Fibroblast of skin of scalp (primary cell): ENCODE results near the gene SCN1B.
"Not testable (repeated sequence)": the region's sequence is repeated elsewhere in the genome, so short reads cannot be mapped to it uniquely, and the experiment has no call there.

ENCODE experiments used
- DNase-seq: peaks from one replicate; pipeline ENCODE4 v3.0.0-alpha.2; 2013

Gene SCN1B

DNA sequence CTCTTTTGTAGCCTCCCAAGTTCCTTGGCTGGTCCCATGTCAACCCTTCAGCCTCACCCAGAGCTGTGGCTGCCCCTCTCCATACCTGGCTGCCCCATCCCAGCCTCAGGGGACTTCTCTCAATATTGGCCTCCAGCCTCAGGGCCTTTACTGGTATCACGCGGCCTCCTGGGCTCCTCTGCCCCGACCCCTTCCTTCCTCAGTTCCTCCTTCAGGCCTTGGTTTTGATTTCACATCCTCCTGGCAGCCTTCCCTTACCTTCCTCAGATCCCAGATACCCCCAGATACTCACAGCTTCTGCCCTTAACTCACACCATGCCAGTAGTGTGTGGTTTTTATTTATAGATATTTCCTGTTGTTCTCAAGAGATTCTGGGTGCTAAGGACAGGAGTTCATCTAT, 12.8 kb upstream of the SCN1B start:
- DNase-seq, result no peak

DNA sequence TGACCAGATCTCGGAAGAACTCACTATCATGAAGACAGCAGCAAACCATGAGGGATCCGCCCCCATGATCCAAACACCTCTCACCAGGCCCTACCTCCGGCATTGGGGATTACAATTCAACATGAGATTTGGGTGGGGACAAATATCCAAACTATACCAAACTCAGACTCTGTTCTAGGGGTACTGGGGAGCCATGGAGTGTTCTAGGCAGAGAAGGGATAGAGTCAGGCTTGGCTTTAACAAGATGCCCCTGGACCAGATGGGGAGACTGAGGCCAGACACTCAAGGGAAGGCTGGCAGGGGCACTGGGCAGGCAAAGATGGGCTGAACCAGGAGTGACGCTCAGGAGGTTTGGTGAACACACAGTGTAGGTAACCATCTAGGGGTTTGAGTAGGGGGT, 11.9 kb upstream of the SCN1B start:
- DNase-seq, result no peak

DNA sequence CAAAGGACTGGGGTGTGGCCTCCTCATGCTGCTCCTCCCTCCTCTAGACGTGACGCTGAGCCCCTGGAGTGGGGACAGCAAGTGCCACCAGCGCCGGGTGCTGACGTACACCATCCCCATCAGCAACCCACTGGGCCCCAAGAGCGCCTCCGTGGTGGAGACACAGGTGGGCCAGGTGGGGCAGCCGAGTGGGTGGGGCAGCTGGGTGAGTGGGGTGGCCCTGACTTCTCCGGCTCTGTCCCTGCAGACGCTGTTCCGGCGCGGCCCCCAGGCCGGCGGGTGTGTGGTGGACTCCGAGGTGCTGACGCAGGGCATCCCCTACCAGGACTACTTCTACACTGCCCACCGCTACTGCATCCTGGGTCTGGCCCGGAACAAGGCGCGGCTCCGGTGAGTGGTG, 11.1 kb upstream of the SCN1B start:
- DNase-seq, result no peak

DNA sequence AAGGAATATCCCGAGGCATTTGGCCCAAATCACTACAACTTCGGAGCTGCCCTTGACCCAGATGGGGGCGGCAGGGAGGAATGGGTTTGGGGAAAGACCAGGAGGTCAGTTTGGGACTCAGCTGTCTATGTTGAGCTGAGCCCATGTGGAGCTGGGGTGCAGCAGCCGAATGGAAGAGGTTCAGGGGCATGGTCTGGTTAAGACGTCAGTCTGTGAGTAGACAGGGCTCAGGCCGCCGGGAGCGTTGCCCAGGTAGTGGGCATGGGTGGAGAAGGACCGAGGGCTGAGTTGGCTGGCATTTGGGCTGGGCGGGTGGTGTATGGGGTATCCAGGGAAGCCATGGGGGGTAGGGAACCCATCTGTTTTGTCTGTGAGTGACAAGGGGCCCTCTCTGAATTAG, 9.3 kb upstream of the SCN1B start:
- DNase-seq, result no peak

DNA sequence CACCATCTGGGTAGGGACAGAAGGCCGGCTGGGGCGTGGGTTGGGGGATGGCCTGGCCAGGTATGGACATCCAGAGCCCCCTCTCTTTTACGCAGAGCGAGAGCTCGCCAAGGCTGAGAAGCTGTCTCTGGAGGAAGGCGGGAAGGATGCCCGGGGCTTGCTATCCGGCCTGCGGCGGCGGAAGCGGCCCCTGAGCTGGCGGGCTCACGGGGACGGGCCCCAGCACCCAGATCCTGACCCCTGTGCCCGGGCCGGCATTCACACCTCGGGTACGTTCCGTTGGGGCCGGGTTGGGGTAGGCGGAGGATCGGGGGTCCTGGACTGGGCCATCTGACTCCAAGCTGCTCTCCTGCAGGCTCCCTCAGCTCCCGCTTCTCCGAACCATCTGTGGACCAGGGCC, 8.7 kb upstream of the SCN1B start:
- no peak for DNase-seq

DNA sequence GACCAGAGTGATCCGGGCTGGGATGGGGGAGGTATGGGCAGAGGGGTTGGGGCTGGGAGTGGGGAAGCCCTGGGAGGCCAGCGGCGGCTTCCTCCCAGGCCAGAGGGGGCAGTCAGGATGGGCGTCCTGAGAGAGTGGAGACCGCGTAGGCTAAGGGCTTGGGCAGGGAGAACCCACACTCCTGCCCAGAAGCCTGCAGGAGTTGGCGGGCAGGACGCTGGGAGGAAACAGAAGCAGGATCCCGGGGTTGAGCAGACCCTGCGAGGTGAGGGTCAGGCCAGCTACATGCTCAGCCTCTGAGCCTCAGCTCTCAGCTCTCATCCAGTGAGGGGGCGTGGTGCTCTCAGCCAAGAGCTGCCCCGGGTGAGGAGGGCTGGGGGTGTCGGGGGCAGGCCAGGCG, 7.8 kb upstream of the SCN1B start:
- DNase-seq, result no peak

DNA sequence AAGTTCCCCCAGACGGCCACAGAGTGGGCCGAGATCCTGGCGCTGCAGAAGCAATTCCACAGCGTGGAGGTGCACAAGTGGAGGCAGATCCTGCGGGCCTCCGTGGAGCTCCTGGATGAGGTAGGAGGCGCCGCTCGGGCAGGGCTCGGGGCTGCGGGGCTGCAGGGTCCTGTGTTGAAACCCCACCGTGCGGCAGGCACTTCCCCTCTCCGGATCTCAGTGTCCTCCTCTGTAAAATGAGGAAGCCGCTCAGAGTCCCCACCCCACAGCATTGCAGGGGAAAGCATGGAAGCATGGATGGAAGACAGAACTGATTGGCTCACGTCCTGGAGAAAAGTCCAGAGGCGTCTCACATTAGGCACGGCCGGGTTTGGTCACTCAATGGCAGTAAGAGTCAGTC, 6.8 kb upstream of the SCN1B start:
- no peak for DNase-seq

DNA sequence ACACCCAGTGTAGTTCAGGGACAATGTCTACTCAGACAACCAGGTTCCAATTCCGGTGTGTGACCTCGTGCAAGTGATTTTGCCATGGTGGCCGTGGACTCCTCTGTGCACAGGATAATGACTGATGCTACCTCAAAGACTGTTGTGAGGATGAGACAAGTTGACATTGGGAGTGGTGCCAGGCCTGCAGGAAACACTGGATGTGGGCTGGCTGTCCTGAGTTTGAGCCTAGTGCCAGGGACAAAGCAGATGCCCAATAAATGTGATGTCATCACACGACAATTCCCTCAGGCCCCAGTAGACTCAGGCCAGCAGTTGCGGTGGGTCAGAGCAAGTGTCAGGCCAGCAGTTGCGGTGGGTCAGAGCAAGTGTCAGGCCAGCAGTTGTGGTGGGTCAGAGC, 6.2 kb upstream of the SCN1B start:
- DNase-seq, result no peak

DNA sequence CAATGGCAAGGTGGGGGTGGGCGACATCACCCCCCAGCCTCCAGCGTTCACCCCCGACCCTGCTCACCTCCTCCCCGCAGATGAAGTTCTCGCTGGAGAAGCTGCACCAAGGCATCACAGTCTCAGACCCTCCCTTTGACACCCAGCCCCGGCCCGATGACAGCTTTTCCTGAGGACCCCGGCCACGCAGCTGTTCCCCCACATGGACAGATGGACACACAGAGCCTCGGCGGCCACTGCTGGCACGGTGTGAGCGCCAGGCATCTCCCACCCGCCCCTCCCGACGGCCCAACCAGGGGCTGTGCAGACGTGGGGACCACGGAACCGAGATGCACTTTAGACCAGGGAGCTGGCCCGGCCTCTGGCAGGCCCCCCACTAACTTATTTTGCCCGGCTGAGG, 4.3 kb upstream of the SCN1B start:
- DNase-seq, result no peak

DNA sequence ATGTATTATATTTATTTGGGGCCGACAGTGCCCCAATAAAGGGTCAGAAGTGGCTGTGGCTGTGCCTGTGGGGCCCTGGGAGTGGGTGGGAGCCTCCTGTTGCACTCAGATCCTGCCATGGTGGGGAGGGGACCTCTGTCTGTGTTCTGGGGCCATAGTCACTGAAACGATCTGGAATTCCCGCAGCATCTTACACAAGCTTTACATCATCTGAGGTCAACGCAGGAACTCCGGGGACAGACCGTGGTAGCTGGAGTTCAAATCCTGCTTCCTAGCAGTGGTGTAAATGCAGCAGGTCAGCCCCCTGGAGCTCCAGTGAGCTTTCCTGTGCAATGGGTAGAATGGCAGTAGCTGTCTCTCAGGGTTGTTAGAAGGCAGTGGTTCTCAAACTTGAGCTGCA, 3.9 kb upstream of the SCN1B start:
- DNase-seq, result no peak

DNA sequence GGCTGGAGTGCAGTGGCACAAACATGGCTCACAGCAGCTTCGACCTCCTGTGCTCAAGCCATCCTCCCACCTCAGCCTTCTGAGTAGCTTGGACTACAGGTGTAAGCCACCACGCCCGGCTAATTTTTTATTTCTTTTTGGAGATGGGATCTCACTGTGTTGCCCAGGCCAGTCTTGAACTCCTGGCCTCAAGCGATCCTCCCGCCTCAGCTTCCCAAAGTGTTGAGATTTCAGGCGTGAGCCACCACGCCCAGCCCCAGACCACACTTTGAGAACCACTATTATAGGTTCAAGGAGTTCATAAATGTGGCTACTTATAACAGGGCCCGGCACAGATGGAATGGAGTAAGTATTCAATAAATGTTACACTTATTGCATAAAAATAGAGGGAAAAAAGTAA, 3.3 kb upstream of the SCN1B start:
- no peak for DNase-seq

DNA sequence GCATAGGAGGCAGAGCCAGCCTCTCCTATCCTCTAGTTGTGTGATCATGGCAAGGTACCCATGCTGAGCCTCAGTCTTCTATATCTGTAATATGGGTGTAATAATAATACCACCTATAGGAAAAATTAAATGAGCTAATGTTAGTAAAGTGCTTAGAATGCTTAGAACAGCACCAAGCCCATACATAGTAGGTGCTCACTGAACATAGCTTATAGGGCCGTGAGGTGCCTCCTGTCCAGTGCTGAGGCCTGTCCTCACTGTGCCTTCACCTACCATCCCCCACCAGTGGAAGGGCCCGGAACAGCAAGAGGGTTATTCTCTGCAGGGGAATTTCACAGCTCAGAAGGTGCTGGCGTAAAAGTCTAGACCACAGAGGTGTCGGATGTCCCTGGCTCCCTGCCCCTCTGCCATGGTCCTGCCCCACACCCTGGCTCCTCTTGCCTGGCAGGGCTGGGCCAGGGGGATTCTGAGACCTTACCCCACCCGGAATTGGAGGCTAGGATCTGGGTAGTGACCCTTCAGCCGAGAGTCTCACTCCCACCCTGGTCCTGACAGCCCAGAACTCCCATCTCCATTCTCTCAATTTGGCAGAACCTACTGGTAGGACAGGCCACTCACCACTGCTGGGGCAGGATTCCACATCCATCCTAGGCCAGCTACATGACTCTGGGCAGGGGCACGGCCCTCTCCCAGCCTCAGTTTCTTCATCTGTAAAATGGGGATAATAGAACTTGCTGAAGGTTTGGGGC, 2.2 kb upstream of the SCN1B start:
- peak; percentile 24 for DNase-seq

DNA sequence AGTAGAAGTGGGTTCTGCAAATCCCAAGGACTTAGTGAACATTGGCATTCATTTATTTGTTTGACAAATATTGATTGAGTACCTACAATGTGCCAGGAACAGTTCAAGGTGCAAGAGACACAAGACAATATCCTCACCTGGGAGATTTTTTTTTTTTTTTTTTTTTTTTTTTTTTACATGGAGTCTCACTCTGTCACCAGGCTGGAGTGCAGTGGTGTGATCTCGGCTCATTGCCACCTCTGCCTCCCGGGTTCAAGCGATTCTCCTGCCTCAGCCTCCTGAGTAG, 1.7 kb upstream of the SCN1B start:
- not testable (repeated sequence) for DNase-seq

DNA sequence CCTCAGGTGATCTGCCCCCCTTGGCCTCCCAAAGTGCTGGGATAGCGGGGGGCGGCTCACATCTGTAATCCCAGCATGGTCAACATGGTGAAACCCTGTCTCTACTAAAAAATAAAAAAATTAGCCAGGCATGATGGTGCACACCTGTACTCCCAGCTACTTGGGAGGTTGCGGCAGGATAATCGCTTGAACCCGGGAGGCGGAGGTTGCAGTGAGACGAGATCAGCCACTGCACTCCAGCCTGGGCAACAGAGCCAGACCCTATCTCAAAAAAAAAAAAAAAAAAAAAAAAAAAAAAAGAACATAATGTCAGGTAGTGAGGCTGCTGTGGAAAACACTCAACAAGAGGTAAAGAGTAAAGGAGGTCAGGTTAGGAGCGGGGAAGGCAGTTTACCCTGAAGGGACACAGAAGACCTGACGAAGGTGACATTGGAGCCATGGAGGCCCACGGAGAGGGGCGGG, 964 bp upstream of the SCN1B start:
- not testable (repeated sequence) for DNase-seq

DNA sequence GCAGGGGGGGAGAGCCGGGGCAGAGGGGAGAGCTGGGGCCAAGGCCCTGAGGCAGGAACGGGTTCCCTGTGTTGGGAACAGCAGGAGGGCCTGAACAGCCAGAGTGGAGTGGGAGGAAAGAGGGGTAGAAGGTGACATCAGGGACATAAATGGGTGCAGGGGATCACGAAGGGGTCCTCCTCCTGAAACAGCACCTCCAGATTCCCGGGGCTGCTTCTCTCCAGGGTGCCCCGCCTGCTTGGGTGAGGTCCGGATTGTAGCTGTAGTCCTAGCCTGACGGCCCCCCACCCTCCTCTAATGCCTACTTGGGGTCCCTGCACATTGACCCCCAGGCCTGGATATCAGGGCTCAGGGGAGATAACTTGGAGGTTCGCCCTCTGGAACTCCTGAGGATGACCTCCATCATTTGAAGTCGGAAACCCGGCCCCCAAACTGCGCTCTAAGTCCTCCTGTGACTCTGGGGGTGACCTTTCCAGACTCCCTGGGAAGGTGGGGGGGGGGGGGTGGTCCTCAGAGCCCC, 473 bp upstream of the SCN1B start:
- no peak for DNase-seq

DNA sequence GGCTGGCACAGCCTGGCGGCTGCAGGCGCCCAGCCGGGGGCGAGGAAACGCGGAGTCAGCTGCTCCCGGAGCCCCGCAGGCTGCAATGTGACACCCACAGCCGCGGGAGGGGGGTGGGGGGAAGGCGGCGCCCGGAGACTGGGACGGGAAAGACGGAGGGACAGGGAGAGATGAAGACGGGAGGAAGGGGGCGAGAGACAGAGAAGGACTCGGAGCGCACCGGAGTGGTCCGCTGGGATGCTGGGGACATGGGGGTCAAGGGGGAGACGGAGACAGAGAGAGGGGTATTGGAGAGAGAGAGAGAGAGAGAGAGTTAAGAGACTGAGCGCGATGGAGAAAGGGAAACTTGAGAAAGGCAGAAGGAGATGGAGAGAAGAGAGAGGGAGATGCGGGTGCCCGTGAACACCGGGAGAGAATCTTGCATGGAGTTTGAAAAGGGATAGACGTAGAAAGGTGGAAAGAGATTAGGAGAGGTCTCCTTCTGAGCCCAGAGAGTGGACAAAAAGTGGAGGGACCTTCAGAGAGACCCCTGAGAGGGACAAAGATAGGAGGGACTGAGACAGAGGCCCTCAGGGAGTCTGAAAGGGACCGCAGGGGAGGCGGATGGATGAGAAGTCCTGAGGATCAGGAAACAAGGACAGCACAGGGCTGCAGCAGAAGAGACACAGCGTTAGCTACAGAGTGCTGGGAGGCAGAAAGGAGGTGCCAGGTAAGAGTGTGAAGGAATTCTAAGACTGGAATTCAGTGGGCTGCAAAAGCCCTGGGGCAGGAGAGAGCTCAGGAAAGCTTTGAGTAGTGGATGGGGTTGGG, 1.0 kb downstream of the SCN1B start:
- DNase-seq, result peak; percentile 31

DNA sequence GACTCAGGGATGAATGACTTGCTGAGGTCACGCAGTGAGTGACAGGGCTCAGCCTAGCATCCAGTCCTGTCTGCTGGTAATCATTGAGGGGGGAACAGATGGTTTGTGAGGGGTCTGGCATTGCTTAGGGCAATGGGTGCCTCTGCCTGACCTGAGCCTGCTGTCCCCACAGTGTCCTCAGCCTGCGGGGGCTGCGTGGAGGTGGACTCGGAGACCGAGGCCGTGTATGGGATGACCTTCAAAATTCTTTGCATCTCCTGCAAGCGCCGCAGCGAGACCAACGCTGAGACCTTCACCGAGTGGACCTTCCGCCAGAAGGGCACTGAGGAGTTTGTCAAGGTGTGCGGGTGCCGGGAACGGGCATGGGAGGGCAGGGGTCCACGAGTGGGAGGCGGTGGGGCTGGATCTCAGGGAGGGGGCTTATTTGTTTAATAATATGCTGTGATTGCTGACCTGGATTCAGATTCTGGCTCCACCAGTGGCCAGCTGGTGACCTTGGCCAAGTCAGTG, 2.1 kb downstream of the SCN1B start:
- no peak for DNase-seq

DNA sequence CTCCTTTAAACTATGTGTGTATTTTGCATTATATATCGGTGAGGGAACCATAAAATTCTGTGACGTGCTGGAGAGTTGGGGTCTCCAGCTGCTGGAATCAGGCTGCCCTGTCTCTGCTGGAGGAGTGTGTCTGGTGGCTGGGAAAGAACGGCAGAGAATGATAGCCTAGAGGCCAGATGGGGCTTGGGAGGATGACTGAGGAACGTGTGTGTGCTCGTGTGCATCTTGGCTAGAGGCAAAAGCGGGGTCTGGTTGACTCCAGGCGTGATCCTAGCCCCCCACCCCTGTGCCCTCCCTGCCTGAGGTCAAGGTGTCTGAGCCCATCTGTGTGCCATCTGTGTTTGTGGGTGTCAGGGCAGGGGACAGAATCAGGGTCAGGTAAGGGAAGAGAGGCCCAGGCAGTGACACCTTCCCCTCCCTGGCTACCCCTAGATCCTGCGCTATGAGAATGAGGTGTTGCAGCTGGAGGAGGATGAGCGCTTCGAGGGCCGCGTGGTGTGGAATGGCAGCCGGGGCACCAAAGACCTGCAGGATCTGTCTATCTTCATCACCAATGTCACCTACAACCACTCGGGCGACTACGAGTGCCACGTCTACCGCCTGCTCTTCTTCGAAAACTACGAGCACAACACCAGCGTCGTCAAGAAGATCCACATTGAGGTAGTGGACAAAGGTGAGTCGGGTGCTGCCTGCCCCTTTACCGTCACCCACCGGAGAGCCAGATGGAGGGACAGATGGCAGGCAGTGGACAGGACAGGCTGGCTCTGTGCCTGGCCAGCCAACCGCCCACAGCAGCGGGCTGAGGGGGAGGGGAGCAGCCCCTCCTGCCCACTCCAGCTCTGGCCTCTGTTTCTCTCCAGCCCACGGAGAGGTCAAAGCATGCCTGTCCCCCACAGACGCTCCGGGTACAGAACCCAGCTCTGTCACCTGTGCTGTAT, 3.1 kb downstream of the SCN1B start:
- no peak for DNase-seq

DNA sequence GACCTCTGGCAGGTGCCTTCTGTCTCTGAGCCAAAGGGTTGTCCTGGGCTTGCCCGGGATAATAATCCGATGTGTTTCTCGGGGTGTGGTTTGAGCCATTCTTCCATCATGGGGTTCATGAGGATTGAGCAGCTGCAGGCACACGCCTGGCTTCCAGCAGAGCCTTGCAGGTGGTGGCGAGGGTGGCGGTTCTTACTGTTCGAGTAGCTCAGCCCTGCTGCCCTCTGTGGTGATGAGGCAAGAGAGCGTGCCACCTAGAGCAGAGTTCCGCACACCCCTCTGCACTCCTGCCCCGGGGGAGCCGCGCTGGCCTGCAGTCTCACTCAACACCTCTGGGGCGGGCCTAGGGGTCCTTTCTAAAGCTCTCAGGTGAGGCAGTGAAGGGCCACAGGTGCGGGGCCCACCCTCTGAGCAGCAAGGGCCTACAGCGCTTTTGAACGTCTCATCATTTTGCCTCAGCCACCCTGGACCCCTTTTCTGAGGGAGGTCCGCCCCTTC, 3.8 kb downstream of the SCN1B start:
- DNase-seq, result no peak

DNA sequence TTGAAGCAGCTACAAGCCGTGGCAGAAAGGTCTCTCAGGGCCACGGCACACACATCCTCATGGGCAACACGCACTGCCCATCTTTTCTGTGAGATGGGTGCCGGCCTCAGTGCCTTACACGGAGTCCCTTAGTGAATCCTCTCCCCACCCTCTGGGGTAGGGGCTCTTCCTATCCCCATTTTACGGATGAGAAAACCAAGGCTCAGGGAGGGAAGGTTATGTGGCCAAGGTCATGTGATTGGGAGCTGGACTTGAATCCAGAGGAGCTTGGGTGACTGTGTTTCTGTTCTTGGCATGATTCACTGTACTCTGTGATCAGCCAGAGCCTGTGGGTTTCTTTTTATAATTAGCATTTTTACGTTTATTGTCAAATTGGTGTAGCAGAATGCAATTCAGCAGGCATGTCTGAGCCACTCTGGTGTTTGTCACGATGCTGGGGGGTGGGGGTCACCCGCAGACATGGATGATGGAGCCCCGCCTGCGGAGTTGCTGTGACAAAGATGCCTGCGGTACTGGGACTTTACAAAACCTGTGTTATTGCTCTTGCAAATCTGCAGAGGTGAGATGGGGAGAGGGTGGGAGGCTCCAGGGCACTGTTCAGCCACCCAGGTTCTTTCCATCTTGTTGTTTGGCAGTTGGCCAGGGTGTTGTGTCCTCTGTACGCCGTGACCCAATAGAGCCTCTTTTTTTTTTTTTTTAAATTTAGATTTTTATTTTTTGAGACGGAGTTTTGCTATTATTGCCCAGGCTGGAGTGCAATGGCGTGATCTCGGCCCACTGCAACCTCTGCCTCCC, 4.5 kb downstream of the SCN1B start:
- no peak for DNase-seq

DNA sequence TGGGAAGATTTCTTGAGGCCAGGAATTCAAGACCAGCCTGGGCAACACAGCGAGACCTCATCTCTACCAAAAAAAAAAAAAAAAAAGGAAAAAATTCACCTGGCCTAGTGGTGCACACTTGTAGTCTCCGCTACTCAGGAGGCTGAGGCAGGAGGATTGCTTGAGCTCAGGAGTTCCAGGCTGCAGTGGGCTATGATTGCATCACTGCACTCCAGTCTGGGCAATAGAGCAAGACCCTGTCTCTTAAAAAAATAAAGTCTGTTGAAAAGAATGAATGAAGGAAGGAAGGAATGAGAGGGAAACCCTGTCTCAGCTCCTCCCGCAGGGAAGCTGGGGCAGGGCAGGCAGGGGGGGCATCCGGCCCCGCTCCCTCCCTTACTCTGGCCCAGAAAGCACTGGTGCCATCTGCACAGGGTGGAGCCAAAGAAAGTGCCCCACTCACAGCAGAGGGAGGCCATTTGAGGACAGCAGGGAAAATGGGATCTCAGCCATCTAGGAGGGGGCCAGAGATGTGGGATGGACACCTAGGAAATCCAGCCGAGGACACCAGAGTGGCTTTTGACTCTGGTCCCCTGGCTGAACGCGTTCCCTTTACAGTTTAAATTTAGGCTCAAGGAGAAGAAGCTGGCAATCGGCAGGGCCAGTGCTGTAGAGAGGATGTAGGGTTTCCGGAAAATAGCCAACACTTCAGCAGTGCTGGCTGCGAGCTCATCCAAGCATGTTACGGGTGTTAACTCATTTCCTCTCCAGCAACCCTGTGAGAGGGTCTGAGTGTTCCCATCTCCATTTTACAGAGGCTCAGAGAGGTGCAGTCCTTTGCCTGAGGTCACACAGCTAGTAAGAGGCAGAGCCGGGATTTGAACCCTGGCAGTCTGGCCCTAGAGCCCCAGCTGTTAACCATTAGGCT, 7.7 kb downstream of the SCN1B start:
- DNase-seq, result no peak
